ENCODE results near the gene GLYAT. TPM values are rescaled to one million over a fixed set of nuclear protein-coding genes. Genes with fewer than 3 reads are reported as not detected.

GLYAT gene
- total RNA-seq, 1 experiment from 2014 or later, result not detected

GRCh38 chr11:58711832-58712231, 19.9 kb downstream of the GLYAT start:
- Histone ChIP-seq H3K27me3 (ENCODE audit: insufficient read depth, low read length) (no peaks in the 10 kb centered on the region), H3K4me3 (replicated peaks in 1 of 2; ENCODE audit: low read depth in 1 of 2, low read length in 2 of 2) (no peak overlapping the region), H3K36me3 (ENCODE audit: control insufficient read depth in 1 of 2, insufficient read depth in 2 of 2, low read length in 2 of 2) (no peaks in the 10 kb centered on the region), H3K9me2 (ENCODE audit: insufficient read depth) (no peaks in the 10 kb centered on the region), H3K9me3 (ENCODE audit: control insufficient read depth in 1 of 2, insufficient read depth in 1 of 2, low read depth in 1 of 2, low read length in 2 of 2) (no peaks in the 10 kb centered on the region), H4K20me1 (ENCODE audit: insufficient read depth) (no peaks in the 10 kb centered on the region), H3K4me2 (ENCODE audit: low read length) (no peak overlapping the region), H3K9ac (ENCODE audit: low read length) (no peak overlapping the region), H3K4me1 (ENCODE audit: control insufficient read depth in 1 of 2, insufficient read depth in 2 of 2, low read length in 2 of 2) (no peaks in the 10 kb centered on the region), H3K79me2 (ENCODE audit: insufficient read depth, low read length) (no peaks in the 10 kb centered on the region), H3K27ac (ENCODE audit: low read depth, low read length) (no peak overlapping the region), H2AFZ (ENCODE audit: low read depth, low read length, poor library complexity, severe bottlenecking) (no peak overlapping the region)
- TF ChIP-seq ZNF274 (IDR thresholded peaks at IDR 0.05; ENCODE audit: low read depth, low read length) (no peak), CBX3 (IDR thresholded peaks at IDR 0.05; ENCODE audit: low read depth) (no peak), SIN3A (IDR thresholded peaks at IDR 0.05; ENCODE audit: low read depth) (no peak), EZH2phosphoT487 (IDR thresholded peaks at IDR 0.05; ENCODE audit: borderline replicate concordance) (no peak), SRF (IDR thresholded peaks at IDR 0.05; ENCODE audit: low read depth) (no peak), REST (IDR thresholded peaks at IDR 0.05; ENCODE audit: low read depth) (no peak), RAD21 (IDR thresholded peaks at IDR 0.05; ENCODE audit: low read depth) (no peak), YY1 (IDR thresholded peaks at IDR 0.05; ENCODE audit: extremely low read depth, insufficient replicate concordance, low read depth, low read length) (no peak), ZBTB33 (IDR thresholded peaks at IDR 0.05; ENCODE audit: extremely low read depth, insufficient replicate concordance, low read length) (no peak), POLR2AphosphoS5 (IDR thresholded peaks at IDR 0.05; ENCODE audit: low read depth, low read length) (no peak), SP1 (IDR thresholded peaks at IDR 0.05; ENCODE audit: low read depth) (no peak)
- ATAC-seq (no peak), DNase-seq (ENCODE audit: low read depth, low spot score) (no peak)
- BruUV-seq (replicated peaks), result no TSS peak
- ChIA-PET POLR2A (no interaction called here), RAD21 (ENCODE audit: low non-redundant PET in 1 of 2, low total read pairs in 2 of 2, uncharacterized antibody in 2 of 2, unreplicated experiment in 2 of 2) (no interaction called here), CTCF (no interaction called here)
- intact Hi-C loops (cut with micrococcal nuclease), result no loop called here

Data from HCT116 (cell line).